Fibroblast of lung (primary cell): ENCODE results near the gene KCNAB2. TPM values are rescaled to one million over a fixed set of nuclear protein-coding genes. Genes with fewer than 3 reads are reported as not detected.

Experiments used
- DNase-seq, 2 donors: peaks; one replicate each; pipeline versions ENCODE4 v3.0.0 to v3.0.0-alpha.2; 2010; ENCODE audit warnings: low read depth in 2 of 2
- H2AFZ ChIP-seq: 2 replicates; pipeline ENCODE4 v1.5.1; 2012; ENCODE audit warnings: low read length, control low read depth, inconsistent platforms
- H3K27ac ChIP-seq: 2 replicates; pipeline ENCODE4 v1.5.1; 2011; ENCODE audit warnings: low read length, control low read depth; ENCODE audit not compliant: insufficient read depth
- H3K27me3 ChIP-seq: 2 replicates; pipeline ENCODE4 v1.5.1; 2011; ENCODE audit warnings: mild to moderate bottlenecking, low read length; ENCODE audit not compliant: control insufficient read depth, insufficient read depth
- H3K36me3 ChIP-seq: 2 replicates; pipeline ENCODE4 v1.5.1; 2011; ENCODE audit warnings: low read length; ENCODE audit not compliant: control insufficient read depth, insufficient read depth
- H3K4me1 ChIP-seq: 2 replicates; pipeline ENCODE4 v1.5.1; 2011; ENCODE audit warnings: low read length; ENCODE audit not compliant: control insufficient read depth, insufficient read depth; ENCODE audit errors: extremely low read depth
- H3K4me2 ChIP-seq: 2 replicates; pipeline ENCODE4 v1.5.1; 2011; ENCODE audit warnings: low read length, control low read depth; ENCODE audit not compliant: insufficient read depth; ENCODE audit errors: extremely low read depth
- H3K4me3 ChIP-seq, 4 experiments: fragments of 200-600 bp in 1 of 4; sonication (generic) in 1 of 4; replicated peaks in 1 of 4; 2 replicates each; pipeline ENCODE4 v1.5.1; 2011 to 2016; ENCODE audit warnings: low read length in 4 of 4, low read depth in 3 of 4, mild to moderate bottlenecking in 3 of 4, control low read depth in 2 of 4, inconsistent platforms in 1 of 4, mixed read lengths in 1 of 4; ENCODE audit not compliant: insufficient read depth in 1 of 4; ENCODE audit errors: control extremely low read depth in 1 of 4
- H3K79me2 ChIP-seq: 2 replicates; pipeline ENCODE4 v1.5.1; 2012; ENCODE audit warnings: mild to moderate bottlenecking, low read length, inconsistent platforms; ENCODE audit not compliant: control insufficient read depth, insufficient read depth
- H3K9ac ChIP-seq: 2 replicates; pipeline ENCODE4 v1.5.1; 2011; ENCODE audit warnings: mild to moderate bottlenecking, low read length, control low read depth; ENCODE audit not compliant: insufficient read depth
- H3K9me3 ChIP-seq: 2 replicates; pipeline ENCODE4 v1.5.1; 2012; ENCODE audit warnings: low read depth, low read length; ENCODE audit not compliant: control insufficient read depth, insufficient read depth
- H4K20me1 ChIP-seq: 2 replicates; pipeline ENCODE4 v1.5.1; 2011; ENCODE audit warnings: low read length; ENCODE audit not compliant: control insufficient read depth, insufficient read depth; ENCODE audit errors: extremely low read depth
- EZH2 ChIP-seq: IDR thresholded peaks from 2 replicates; pipeline ENCODE4 v1.5.1; 2012; ENCODE audit warnings: low read length, control low read depth, mild to moderate bottlenecking; ENCODE audit errors: missing control alignments
- polyA plus RNA-seq, 2 donors: library from polyadenylated mRNA; depleted of rRNA in 1 of 2; stranded (reverse) in 1 of 2; unstranded in 1 of 2; fragments of >200 nt; gene quantifications; 2 replicates each; pipeline ENCODE4 v1.2.1, GENCODE V29; 2011 to 2012; ENCODE audit warnings: missing spikeins in 1 of 2
- total RNA-seq: library from RNA; depleted of rRNA; stranded (reverse); fragments of >200 nt; gene quantifications from 2 replicates; pipeline ENCODE4 v1.2.1, GENCODE V29; 2014
- TF ChIP-seq, protein P1 (sequence below), 2 donors: IDR thresholded peaks in 1 of 2; conservative IDR thresholded peaks in 1 of 2; 1 replicate in 1 of 2; 2 replicates in 1 of 2; pipeline ENCODE4 v1.5.1; 2011 to 2012; ENCODE audit warnings: low read length in 2 of 2, control low read depth in 1 of 2, inconsistent platforms in 1 of 2, low read depth in 1 of 2, mild to moderate bottlenecking in 1 of 2

The KCNAB2 gene
- total and polyA plus RNA-seq, 2 donors (not counting 1 experiment from before 2014, with no cell fraction given) = 2.2 to 2.5 TPM

DNA sequence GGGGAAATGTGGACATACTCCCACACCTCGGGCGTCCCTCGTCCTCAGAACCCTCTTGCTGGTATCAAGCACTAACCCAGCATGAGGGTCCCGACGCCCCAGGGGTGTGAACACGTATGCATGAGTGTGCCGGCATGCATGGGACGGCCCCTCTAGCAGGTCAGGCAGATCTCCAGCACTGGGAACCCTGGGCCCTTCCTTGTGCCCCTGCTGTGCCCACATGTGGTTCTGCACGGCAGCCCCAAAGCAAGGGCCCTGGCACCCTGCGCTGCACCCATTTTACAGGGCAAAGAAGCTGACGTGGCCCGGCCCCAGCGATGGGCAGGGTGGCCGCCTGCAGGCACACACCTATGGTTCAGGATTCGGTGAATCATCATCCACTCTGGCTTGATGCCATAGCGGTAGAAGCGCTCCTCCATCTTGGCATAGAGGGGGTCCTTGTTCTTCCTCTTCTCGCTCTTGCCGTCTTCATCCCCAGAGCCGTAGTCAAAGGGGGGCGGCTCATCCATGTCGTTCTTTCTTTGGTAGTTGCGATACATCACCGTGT is 100.2 kb downstream of the KCNAB2 start:
- Histone ChIP-seq H3K27ac (no peak overlapping the region), H2AFZ (no peak overlapping the region), H3K27me3 (no peaks in the 10 kb centered on the region), H3K4me3 (no peak overlapping the region), H3K9ac (no peak overlapping the region), H3K79me2 (no peaks in the 10 kb centered on the region), H3K4me2 (no peak overlapping the region), H3K4me1 (no peaks in the 10 kb centered on the region), H3K9me3 (no peaks in the 10 kb centered on the region), H4K20me1 (no peaks in the 10 kb centered on the region), H3K36me3 (no peaks in the 10 kb centered on the region)
- TF ChIP-seq EZH2 = no peak
- TF ChIP-seq, protein P1, sequence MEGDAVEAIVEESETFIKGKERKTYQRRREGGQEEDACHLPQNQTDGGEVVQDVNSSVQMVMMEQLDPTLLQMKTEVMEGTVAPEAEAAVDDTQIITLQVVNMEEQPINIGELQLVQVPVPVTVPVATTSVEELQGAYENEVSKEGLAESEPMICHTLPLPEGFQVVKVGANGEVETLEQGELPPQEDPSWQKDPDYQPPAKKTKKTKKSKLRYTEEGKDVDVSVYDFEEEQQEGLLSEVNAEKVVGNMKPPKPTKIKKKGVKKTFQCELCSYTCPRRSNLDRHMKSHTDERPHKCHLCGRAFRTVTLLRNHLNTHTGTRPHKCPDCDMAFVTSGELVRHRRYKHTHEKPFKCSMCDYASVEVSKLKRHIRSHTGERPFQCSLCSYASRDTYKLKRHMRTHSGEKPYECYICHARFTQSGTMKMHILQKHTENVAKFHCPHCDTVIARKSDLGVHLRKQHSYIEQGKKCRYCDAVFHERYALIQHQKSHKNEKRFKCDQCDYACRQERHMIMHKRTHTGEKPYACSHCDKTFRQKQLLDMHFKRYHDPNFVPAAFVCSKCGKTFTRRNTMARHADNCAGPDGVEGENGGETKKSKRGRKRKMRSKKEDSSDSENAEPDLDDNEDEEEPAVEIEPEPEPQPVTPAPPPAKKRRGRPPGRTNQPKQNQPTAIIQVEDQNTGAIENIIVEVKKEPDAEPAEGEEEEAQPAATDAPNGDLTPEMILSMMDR (conservative IDR thresholded peaks at IDR 0.05 in 1 of 2, IDR thresholded peaks at IDR 0.05 in 1 of 2; ENCODE audit: low read depth in 1 of 2, low read length in 2 of 2) = no peak
- DNase-seq = no peak

DNA sequence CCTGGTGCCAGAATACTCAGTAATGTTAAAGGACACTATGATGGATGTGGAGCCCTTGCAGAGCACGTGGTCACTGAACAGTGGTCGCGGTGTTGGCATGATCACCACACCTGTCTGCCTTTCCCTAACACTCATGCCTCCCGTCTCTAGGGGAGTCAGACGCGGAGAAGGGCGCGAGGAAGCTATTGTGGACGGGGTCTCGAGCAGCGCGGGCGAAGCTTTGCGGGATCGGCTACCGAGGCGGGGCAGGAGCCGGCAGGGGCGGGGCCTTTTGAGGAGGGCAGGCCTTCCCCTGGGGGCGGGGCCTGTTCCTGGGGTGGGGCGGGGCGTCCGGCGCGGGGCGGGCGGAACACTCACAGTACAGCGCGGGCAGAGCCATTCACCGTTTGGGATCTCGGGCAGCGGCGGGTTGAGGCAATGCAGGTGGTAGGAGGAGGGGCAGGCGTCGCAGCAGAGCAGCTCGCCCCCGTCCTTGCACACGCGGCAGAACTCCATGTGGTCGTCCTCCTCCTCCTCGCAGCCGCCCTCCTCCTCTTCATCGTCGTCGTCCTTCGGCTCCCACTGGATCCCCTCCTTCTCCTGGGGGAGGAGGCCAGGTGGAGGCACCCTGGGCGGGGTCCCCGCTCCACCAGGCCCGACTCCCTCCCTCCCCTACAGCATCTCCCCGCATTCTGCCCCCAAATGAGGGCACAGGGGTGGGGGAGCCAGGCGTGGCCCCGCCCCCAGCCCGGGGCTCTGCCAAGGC is 103.0 kb downstream of the KCNAB2 start:
- peak in 1 of 2 donors; percentile 8 for DNase-seq
- Histone ChIP-seq H3K4me2 (peak overlapping the region; percentile 13), H3K79me2 (no peaks in the 10 kb centered on the region), H3K9ac (no peak overlapping the region), H3K27ac (no peak overlapping the region), H2AFZ (no peak overlapping the region), H4K20me1 (no peaks in the 10 kb centered on the region), H3K9me3 (no peaks in the 10 kb centered on the region), H3K27me3 (no peaks in the 10 kb centered on the region), H3K4me3 (no peak overlapping the region), H3K4me1 (no peaks in the 10 kb centered on the region), H3K36me3 (no peaks in the 10 kb centered on the region)
- TF ChIP-seq EZH2 = no peak

DNA sequence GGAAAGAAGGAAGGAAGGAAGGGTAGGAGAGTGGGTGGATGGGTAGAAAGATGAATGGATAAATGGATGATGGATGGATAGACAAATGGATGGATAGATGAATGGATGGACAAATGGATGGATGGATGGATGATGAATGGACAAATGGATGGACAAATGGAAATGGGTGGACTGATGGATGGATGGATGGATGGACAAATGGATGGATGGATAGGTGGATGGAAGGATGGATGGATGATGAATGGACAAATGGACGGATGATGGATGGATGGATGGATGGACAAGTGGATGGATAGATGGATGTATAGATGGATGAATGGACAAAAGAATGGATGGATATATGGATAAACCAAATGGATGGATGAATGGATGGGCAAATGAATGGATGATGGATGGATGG is 103.9 kb downstream of the KCNAB2 start:
- Histone ChIP-seq H3K27me3 (no peaks in the 10 kb centered on the region), H3K4me3 (no peak overlapping the region)
- no peak for TF ChIP-seq EZH2
- TF ChIP-seq, protein P1 (conservative IDR thresholded peaks at IDR 0.05 in 1 of 2, IDR thresholded peaks at IDR 0.05 in 1 of 2; ENCODE audit: low read depth in 1 of 2, low read length in 2 of 2) = no peak

More for the DNA sequence above, 103.9 kb downstream of the KCNAB2 start:
- no peaks in the 10 kb centered on the region for H4K20me1 ChIP-seq
- no peaks in the 10 kb centered on the region for H3K36me3 ChIP-seq
- H3K9me3 ChIP-seq = no peaks in the 10 kb centered on the region
- H3K9ac ChIP-seq = no peak overlapping the region
- no peaks in the 10 kb centered on the region for H3K79me2 ChIP-seq
- DNase-seq = no peak
- no peak overlapping the region for H2AFZ ChIP-seq
- H3K4me2 ChIP-seq = no peak overlapping the region
- no peak overlapping the region for H3K27ac ChIP-seq
- no peaks in the 10 kb centered on the region for H3K4me1 ChIP-seq
